Peyer's patch (tissue), 4 donors: ENCODE measurements around the gene LRIG3.

Experiments
- CTCF ChIP-seq, 6 experiments: fragments of 450-650 bp in 4 of 6; fragments of 200-600 bp in 2 of 6; sonication (generic) in 1 of 6; IDR thresholded peaks; one replicate each; pipeline ENCODE4 v1.5.1; 2017 to 2019; ENCODE audit warnings: antibody characterized with exemption in 6 of 6, mild to moderate bottlenecking in 3 of 6, moderate library complexity in 1 of 6
- POLR2A ChIP-seq, 2 donors: fragments of 450-650 bp; IDR thresholded peaks; one replicate each; pipeline ENCODE4 v1.5.1; 2017; ENCODE audit warnings: antibody characterized with exemption in 2 of 2, mild to moderate bottlenecking in 2 of 2, moderate library complexity in 2 of 2

GRCh38 chr12:58889557-58889956 lies 30.7 kb downstream of the LRIG3 start:
- TF ChIP-seq CTCF (IDR thresholded peaks at IDR 0.05) (no peak), POLR2A (IDR thresholded peaks at IDR 0.05) (no peak)
